ENCODE data around the gene NDUFB4.
A peak's percentile ranks its signal among the peaks of the same experiment; 100 is the strongest.
"Not testable (repeated sequence)": the region's sequence is repeated elsewhere in the genome, so short reads cannot be mapped to it uniquely, and the experiment has no call there.

NDUFB4 gene

DNA sequence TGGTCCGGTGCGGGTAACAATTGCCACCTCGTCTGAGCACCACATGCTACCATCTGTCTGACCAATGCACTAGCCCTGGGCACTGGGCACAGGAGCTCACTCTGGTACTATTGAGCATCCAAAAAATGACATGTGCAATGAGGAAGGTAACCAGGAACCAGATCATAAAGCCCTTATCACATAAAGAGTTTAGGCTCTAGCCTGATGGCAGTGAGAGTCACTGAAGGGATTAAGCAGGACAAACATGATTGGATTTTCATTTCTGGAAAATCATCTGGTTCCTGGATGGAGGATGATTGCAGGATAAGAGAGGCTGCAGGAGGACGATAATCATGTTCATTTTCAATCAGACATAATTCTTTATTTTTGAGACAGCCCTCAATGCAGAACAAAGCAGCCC is 12.4 kb downstream of the NDUFB4 start:
- Histone ChIP-seq H3K27me3 (ENCODE audit: control insufficient read depth in 5 of 5, insufficient read depth in 4 of 5, low read length in 5 of 5) (no peaks in the 10 kb centered on the region), H3K9me3 (ENCODE audit: control insufficient read depth in 5 of 5, low read length in 5 of 5) (no peaks in the 10 kb centered on the region), H3K9ac (ENCODE audit: low read length in 5 of 5) (no peak overlapping the region), H3K27ac (ENCODE audit: low read depth, low read length) (no peak overlapping the region), H3K4me1 (ENCODE audit: control insufficient read depth in 5 of 5, insufficient read depth in 5 of 5, low read length in 5 of 5) (no peaks in the 10 kb centered on the region), H3K4me3 (ENCODE audit: low read depth in 1 of 5, low read length in 5 of 5) (no peak overlapping the region), H3K36me3 (ENCODE audit: control insufficient read depth in 5 of 5, insufficient read depth in 5 of 5, low read length in 5 of 5) (peaks cover 0 to 5% (median 2%) of the 10 kb centered on the region in 5 donors)

DNA sequence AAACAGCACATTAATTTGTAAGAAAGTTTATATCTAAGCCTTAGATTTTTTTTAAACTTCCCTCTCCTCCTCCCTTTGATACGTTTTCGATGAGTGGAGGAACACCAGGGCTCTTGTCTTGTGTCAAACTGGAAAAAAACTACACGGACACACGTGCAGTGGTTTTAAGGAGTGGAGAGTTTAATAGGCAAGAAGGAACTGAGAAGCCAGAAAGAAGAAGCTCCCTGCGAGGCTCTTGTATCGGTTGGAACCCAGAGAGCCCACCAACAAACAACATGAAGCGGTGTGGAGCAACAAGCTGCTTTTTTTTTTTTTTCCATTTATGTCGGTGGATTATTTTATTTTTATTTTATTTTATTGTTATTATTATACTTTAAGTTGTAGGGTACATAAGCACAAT is 18.6 kb downstream of the NDUFB4 start:
- Histone ChIP-seq H3K9me3 (ENCODE audit: control insufficient read depth in 5 of 5, low read length in 5 of 5) (no peaks in the 10 kb centered on the region), H3K4me1 (ENCODE audit: control insufficient read depth in 5 of 5, insufficient read depth in 5 of 5, low read length in 5 of 5) (peaks cover 0 to 9% (median 0%) of the 10 kb centered on the region in 5 donors), H3K36me3 (ENCODE audit: control insufficient read depth in 5 of 5, insufficient read depth in 5 of 5, low read length in 5 of 5) (no peaks in the 10 kb centered on the region), H3K27me3 (ENCODE audit: control insufficient read depth in 5 of 5, insufficient read depth in 4 of 5, low read length in 5 of 5) (no peaks in the 10 kb centered on the region), H3K9ac (ENCODE audit: low read length in 5 of 5) (no peak overlapping the region), H3K27ac (ENCODE audit: low read depth, low read length) (no peak overlapping the region), H3K4me3 (ENCODE audit: low read depth in 1 of 5, low read length in 5 of 5) (no peak overlapping the region)

DNA sequence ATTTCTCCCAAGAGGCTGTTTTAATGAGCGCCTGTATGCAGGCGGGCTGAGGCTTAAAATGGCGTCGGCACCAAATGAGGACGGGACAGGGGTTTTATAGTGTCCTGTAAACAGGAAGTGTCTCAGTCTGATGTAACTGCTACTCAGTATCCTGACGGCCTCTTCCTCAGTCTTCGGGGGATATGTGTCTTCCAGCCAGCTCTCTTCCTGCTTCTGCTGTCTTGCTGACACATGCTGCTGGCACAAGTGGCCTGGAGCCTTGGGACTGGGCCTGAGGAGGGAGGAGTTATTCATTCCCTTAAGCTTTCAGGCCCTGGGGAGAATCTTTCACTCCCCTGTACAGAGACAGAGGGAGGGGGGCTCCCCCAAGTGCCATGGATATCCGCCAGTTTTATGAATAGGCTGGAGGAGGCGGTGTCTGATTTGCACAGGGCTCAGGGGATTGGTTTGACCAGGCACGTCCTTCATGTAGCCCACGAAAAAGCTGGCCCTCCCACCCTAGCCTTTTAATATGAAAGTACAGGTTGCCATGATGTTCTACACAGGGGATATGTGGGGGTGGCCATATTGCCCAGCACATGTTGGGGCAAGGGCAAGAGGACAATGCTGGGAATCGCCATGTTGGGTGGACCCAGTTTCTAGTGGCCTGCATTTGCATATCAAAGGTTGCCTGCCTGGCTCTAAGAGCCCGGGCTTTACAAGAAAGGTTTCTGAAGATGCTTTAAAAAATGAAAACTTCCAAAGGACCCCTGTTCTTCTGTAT is 19.9 kb downstream of the NDUFB4 start:
- Histone ChIP-seq H3K36me3 (ENCODE audit: control insufficient read depth in 5 of 5, insufficient read depth in 5 of 5, low read length in 5 of 5) (no peaks in the 10 kb centered on the region), H3K4me3 (ENCODE audit: low read depth in 1 of 5, low read length in 5 of 5) (peak overlapping the region in 4 of 5 donors; percentile 7 to 28 (median 18)), H3K4me1 (ENCODE audit: control insufficient read depth in 5 of 5, insufficient read depth in 5 of 5, low read length in 5 of 5) (peaks cover 0 to 9% (median 0%) of the 10 kb centered on the region in 5 donors), H3K9ac (ENCODE audit: low read length in 5 of 5) (peak overlapping the region in 1 of 5 donors; percentile 20), H3K9me3 (ENCODE audit: control insufficient read depth in 5 of 5, low read length in 5 of 5) (no peaks in the 10 kb centered on the region), H3K27ac (ENCODE audit: low read depth, low read length) (no peak overlapping the region), H3K27me3 (ENCODE audit: control insufficient read depth in 5 of 5, insufficient read depth in 4 of 5, low read length in 5 of 5) (no peaks in the 10 kb centered on the region)

DNA sequence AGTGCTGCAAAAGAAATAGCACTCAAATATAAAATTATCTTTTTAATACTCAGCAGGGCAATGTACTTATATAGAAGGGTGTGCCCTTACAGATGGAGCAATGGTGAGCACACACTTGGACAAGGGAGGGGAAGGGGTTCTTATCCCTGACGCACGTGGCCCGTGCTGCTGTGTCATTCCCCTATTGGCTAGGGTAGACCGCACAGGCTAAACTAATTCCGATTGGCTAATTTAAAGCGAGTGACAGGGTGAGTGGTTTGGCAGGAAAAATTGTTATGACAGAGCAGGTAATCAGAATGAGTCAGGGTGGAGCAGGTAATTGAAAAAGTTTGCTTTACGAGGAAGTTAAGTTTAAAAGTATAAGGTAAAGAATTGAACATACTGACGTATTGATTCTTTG is 20.6 kb downstream of the NDUFB4 start:
- H3K27ac ChIP-seq (ENCODE audit: low read depth, low read length); H3K9me3 ChIP-seq (ENCODE audit: control insufficient read depth in 5 of 5, low read length in 5 of 5); H3K4me3 ChIP-seq (ENCODE audit: low read depth in 1 of 5, low read length in 5 of 5); H3K27me3 ChIP-seq (ENCODE audit: control insufficient read depth in 5 of 5, insufficient read depth in 4 of 5, low read length in 5 of 5); H3K36me3 ChIP-seq (ENCODE audit: control insufficient read depth in 5 of 5, insufficient read depth in 5 of 5, low read length in 5 of 5); H3K4me1 ChIP-seq (ENCODE audit: control insufficient read depth in 5 of 5, insufficient read depth in 5 of 5, low read length in 5 of 5); H3K9ac ChIP-seq (ENCODE audit: low read length in 5 of 5): not testable (repeated sequence)

DNA sequence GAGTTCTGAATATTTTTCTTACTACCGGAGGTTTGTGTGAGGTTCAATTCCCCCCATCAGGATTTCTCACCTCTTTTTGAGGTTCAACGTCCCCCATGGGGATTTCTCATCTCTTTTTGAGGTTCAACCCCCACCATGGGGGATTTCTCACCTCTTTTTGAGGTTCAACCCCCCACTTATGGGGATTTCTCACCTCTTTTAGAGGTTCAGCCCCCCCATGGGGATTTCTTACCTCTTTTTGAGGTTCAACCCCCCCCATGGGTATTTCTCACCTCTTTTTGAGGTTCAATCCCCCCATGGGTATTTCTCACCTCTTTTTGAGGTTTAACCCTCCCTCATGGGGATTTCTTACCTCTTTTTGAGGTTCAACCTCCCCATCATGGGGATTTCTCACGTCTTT is 26.3 kb downstream of the NDUFB4 start:
- Histone ChIP-seq H3K36me3 (ENCODE audit: control insufficient read depth in 5 of 5, insufficient read depth in 5 of 5, low read length in 5 of 5) (no peaks in the 10 kb centered on the region), H3K4me1 (ENCODE audit: control insufficient read depth in 5 of 5, insufficient read depth in 5 of 5, low read length in 5 of 5) (peaks cover 0 to 3% (median 0%) of the 10 kb centered on the region in 5 donors), H3K9me3 (ENCODE audit: control insufficient read depth in 5 of 5, low read length in 5 of 5) (peaks cover 0 to 16% (median 13%) of the 10 kb centered on the region in 5 donors), H3K4me3 (ENCODE audit: low read depth in 1 of 5, low read length in 5 of 5) (peak overlapping the region in 1 of 5 donors; percentile 33), H3K9ac (ENCODE audit: low read length in 5 of 5) (no peak overlapping the region), H3K27me3 (ENCODE audit: control insufficient read depth in 5 of 5, insufficient read depth in 4 of 5, low read length in 5 of 5) (no peaks in the 10 kb centered on the region), H3K27ac (ENCODE audit: low read depth, low read length) (no peak overlapping the region)

DNA sequence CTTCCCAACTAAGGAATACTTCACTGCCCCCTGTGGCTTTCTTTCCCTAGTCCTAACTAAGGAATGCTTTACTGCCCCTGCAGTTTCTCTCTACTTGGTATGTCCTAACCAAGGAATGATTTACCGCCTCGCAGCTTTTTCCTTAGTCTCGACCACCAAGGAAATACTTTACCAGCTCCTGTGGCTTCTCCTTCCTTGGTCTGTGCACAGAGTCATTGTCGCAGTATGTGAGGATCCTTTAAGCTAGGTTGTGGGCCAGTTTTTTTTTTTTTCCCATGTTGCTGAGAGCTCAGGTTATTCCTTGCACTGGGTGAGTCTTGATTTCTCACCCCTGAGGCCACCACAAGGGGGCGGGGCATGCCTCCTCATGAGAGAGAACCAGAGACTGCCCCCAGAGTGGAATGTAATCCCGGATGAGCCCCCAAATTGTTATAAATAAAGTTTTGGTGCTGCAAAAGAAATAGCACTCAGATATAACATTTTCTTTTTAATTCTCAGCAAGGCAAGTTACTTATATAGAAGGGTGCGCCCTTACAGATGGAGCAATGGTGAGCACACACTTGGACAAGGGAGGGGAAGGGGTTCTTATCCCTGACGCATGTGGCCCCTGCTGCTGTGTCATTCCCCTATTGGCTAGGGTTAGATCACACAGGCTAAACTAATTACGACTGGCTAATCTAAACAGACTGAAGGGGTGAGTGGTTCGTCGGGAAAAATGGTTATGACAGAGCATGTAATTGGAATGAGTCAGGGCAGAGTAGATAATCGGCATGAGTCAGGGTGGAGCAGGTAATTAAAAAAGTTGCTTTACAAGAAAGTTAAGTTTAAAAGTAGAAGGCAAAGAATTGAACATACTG is 27.0 kb downstream of the NDUFB4 start:
- Histone ChIP-seq H3K9me3 (ENCODE audit: control insufficient read depth in 5 of 5, low read length in 5 of 5) (peaks cover 0 to 16% (median 13%) of the 10 kb centered on the region in 5 donors), H3K9ac (ENCODE audit: low read length in 5 of 5) (no peak overlapping the region), H3K27ac (ENCODE audit: low read depth, low read length) (no peak overlapping the region), H3K27me3 (ENCODE audit: control insufficient read depth in 5 of 5, insufficient read depth in 4 of 5, low read length in 5 of 5) (no peaks in the 10 kb centered on the region), H3K4me3 (ENCODE audit: low read depth in 1 of 5, low read length in 5 of 5) (peak overlapping the region in 1 of 5 donors; percentile 33), H3K36me3 (ENCODE audit: control insufficient read depth in 5 of 5, insufficient read depth in 5 of 5, low read length in 5 of 5) (no peaks in the 10 kb centered on the region), H3K4me1 (ENCODE audit: control insufficient read depth in 5 of 5, insufficient read depth in 5 of 5, low read length in 5 of 5) (peaks cover 0 to 3% (median 0%) of the 10 kb centered on the region in 5 donors)

DNA sequence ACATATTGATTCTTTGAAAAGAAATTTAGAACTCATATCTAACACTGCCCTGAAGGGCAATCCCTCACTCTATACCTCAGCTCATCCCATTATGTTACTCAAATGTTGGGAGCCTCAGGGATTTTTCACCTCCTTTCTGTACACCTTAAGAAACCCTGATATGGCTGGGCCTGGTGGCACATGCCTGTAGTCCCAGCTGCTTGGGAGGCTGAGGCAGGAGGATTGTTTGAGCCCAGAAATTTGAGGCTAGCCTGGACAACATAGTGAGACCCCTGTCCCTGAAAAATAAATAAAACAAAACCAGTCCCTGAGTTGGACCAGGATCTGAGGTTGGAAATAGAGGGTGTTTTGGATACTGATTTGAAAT is 27.6 kb downstream of the NDUFB4 start:
- H3K27me3 ChIP-seq (ENCODE audit: control insufficient read depth in 5 of 5, insufficient read depth in 4 of 5, low read length in 5 of 5): no peaks in the 10 kb centered on the region

DNA sequence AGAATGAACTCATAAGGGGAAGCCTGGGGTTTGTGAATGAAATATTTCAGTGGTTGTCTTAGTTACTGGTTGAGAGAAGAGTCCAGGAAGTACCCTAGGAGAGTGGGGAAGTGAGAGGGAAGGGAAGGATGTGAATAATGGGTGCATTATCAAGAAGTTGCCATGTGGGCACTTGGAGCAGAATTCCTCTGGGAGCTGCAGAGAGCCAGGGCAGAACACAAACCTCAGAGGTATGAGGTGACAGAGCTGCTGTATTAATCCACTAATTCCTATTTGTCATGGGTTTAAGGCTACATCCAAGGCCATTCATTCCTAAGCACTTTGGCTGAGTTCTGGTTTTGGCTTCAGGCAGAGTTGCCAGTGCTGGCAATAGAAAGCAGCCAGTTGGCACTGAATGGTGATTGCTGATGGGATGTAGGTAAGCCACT is 29.0 kb downstream of the NDUFB4 start:
- H3K4me1 ChIP-seq (ENCODE audit: control insufficient read depth in 5 of 5, insufficient read depth in 5 of 5, low read length in 5 of 5): peaks cover 0 to 3% (median 0%) of the 10 kb centered on the region in 5 donors
- H3K27ac ChIP-seq (ENCODE audit: low read depth, low read length): no peak overlapping the region
- peaks cover 0 to 16% (median 14%) of the 10 kb centered on the region in 5 donors for H3K9me3 ChIP-seq (ENCODE audit: control insufficient read depth in 5 of 5, low read length in 5 of 5)
- H3K4me3 ChIP-seq (ENCODE audit: low read depth in 1 of 5, low read length in 5 of 5): no peak overlapping the region
- no peak overlapping the region for H3K9ac ChIP-seq (ENCODE audit: low read length in 5 of 5)
- H3K36me3 ChIP-seq (ENCODE audit: control insufficient read depth in 5 of 5, insufficient read depth in 5 of 5, low read length in 5 of 5): no peaks in the 10 kb centered on the region
- no peaks in the 10 kb centered on the region for H3K27me3 ChIP-seq (ENCODE audit: control insufficient read depth in 5 of 5, insufficient read depth in 4 of 5, low read length in 5 of 5)

More for the DNA sequence above, 27.6 kb downstream of the NDUFB4 start:
- Histone ChIP-seq H3K36me3 (ENCODE audit: control insufficient read depth in 5 of 5, insufficient read depth in 5 of 5, low read length in 5 of 5) (no peaks in the 10 kb centered on the region), H3K9ac (ENCODE audit: low read length in 5 of 5) (no peak overlapping the region), H3K27ac (ENCODE audit: low read depth, low read length) (no peak overlapping the region), H3K9me3 (ENCODE audit: control insufficient read depth in 5 of 5, low read length in 5 of 5) (peaks cover 0 to 16% (median 13%) of the 10 kb centered on the region in 5 donors), H3K4me3 (ENCODE audit: low read depth in 1 of 5, low read length in 5 of 5) (no peak overlapping the region), H3K4me1 (ENCODE audit: control insufficient read depth in 5 of 5, insufficient read depth in 5 of 5, low read length in 5 of 5) (peaks cover 0 to 3% (median 0%) of the 10 kb centered on the region in 5 donors)

DNA sequence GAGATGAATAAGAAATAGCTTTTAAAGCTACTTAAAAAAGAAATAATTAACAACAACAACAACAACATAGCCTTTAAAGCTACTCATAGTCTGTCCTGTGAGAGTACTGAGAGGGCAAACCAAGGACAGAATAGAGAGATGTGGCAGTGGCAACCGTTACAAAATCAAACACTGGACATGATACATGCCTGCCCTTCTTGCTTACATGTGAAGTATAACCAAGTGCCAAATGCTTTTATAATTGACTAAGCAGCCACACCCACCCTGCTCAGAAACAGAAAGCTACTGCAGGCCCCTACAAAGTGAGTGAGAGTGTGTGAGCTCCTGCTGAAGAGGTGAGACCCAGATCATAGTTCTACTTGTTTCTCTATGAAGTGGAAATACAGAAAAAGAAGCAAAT is 38.4 kb downstream of the NDUFB4 start:
- Histone ChIP-seq H3K9me3 (ENCODE audit: control insufficient read depth in 5 of 5, low read length in 5 of 5) (peaks cover 0 to 4% (median 0%) of the 10 kb centered on the region in 5 donors), H3K4me3 (ENCODE audit: low read depth in 1 of 5, low read length in 5 of 5) (no peak overlapping the region), H3K27me3 (ENCODE audit: control insufficient read depth in 5 of 5, insufficient read depth in 4 of 5, low read length in 5 of 5) (no peaks in the 10 kb centered on the region), H3K36me3 (ENCODE audit: control insufficient read depth in 5 of 5, insufficient read depth in 5 of 5, low read length in 5 of 5) (no peaks in the 10 kb centered on the region), H3K4me1 (ENCODE audit: control insufficient read depth in 5 of 5, insufficient read depth in 5 of 5, low read length in 5 of 5) (peaks cover 0 to 10% (median 5%) of the 10 kb centered on the region in 5 donors), H3K27ac (ENCODE audit: low read depth, low read length) (no peak overlapping the region), H3K9ac (ENCODE audit: low read length in 5 of 5) (no peak overlapping the region)

All from subcutaneous abdominal adipose tissue (tissue), 5 donors.